Measurements from ENCODE around the gene ZNF646.

The ZNF646 gene

DNA sequence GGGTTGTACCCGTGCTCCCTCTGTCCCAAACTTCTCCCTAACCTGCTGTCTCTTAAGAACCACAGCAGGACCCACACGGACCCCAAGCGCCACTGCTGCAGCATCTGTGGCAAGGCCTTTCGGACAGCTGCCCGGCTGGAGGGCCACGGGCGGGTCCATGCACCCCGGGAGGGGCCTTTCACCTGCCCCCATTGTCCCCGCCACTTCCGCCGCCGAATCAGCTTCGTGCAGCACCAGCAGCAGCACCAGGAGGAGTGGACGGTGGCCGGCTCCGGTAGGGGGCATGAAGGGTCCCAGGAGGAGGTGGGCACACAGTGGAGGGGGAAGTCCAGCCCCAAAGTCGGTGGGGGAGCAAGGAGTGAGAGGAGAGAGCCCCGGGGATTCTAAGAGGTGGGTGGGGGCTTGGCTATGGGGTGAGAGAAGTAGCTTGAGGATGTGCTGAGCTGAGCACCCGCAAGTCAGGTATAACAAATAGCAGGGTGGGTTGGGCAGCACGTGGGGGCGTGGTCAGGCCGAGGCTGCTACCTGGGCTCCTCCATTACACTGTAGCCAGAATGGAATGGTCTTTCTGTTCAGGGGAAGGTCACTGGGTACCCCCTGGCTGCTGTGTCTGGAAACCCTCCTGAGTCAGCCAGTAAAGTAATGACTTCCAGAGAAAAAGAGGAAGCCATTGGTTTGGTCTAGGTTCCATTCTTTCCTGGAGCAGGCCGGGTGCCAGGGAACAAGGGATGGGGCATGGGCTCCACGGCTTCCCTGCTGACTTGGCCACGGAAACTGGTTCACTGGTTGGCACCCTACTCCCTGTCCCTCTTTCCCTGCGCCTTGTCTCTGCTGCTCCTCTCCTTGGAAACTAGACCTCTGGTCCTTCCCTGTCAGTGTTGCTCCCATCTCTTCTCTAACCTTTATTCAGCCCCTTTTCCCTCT is 7.5 kb downstream of the ZNF646 start:
- no peak overlapping the region for H3K4me3 ChIP-seq (ENCODE audit: low read depth, low read length)
- no peak for DNase-seq (ENCODE audit: low read depth)
- TF ChIP-seq, protein P1, sequence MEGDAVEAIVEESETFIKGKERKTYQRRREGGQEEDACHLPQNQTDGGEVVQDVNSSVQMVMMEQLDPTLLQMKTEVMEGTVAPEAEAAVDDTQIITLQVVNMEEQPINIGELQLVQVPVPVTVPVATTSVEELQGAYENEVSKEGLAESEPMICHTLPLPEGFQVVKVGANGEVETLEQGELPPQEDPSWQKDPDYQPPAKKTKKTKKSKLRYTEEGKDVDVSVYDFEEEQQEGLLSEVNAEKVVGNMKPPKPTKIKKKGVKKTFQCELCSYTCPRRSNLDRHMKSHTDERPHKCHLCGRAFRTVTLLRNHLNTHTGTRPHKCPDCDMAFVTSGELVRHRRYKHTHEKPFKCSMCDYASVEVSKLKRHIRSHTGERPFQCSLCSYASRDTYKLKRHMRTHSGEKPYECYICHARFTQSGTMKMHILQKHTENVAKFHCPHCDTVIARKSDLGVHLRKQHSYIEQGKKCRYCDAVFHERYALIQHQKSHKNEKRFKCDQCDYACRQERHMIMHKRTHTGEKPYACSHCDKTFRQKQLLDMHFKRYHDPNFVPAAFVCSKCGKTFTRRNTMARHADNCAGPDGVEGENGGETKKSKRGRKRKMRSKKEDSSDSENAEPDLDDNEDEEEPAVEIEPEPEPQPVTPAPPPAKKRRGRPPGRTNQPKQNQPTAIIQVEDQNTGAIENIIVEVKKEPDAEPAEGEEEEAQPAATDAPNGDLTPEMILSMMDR (conservative IDR thresholded peaks at IDR 0.05; ENCODE audit: low read depth, low read length): no peak

DNA sequence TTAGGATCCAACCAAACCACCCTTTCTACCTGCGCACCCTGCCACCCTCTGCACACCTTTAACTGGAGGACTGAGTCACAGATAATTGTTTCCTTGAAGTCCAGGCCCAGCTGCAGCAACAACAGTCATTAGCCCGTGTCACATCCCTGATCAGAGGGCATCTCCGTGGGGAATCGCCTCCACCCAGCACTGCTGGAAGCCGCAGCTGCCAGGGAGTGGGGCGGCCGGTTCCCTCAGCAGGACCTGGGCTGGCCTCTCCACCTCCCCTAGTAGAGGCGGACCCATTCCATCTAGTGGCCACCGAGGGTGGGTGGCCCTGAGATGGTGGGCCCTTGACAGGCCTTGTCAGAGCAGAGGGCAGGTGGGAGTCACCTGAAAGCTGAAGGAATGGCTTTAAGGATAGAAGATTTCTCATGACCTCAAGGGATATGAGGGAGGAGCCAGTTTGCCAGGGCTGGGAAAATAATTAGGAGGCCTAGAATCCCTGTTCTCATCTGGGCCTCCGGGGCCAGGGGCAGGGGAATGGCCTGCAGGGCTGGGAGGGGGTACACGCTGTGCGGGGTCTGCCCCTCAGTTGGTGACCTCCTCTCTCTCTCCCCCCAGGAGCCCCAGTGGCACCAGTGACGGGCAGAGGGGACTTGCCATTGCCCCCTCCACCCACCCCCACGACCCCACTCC is 8.3 kb downstream of the ZNF646 start:
- TF ChIP-seq, protein P1 (conservative IDR thresholded peaks at IDR 0.05; ENCODE audit: low read depth, low read length): no peak
- H3K4me3 ChIP-seq (ENCODE audit: low read depth, low read length): no peak overlapping the region
- DNase-seq (ENCODE audit: low read depth): no peak

DNA sequence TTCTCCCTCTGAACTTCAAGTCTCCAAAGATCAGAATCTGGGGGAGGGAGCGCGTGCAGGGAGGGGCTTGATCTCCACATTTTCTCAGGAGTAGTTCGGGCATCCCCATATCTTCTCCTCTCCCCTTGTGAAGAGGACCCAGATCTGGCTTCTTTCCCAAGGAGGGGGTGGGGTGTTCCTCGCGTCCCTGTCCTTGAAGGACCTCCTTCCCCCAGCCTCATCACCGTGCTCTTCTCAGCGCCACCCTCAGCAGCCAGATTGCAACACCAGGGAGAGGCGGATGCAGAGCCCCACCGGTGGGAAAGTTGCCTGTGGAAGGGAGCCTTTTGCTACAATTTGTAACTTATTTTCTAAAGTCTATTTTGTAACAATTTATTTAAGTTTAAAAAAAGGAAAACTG is 8.9 kb downstream of the ZNF646 start:
- H3K4me3 ChIP-seq (ENCODE audit: low read depth, low read length): no peak overlapping the region
- DNase-seq (ENCODE audit: low read depth): no peak
- TF ChIP-seq, protein P1 (conservative IDR thresholded peaks at IDR 0.05; ENCODE audit: low read depth, low read length): no peak

DNA sequence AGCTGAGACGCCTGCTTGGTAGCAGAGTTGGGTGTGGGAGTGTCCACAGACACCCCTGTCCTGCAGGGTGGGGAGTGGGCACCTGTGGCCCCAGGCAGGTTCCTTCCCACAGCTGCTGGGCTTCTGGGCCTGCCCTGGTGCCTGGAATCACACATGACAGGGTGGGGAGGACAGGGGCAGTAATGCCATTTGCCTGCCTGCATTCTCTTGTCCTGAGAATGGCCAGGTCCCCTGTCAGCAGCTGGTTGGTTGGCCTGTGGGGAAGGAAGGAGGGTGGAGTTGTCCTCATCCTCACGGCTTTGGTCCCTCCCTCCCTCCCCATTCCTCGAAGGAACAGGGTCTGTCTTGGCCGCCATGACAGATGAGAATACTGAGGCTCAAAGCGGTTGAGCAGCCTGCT is 9.3 kb downstream of the ZNF646 start:
- H3K4me3 ChIP-seq (ENCODE audit: low read depth, low read length): no peak overlapping the region
- DNase-seq (ENCODE audit: low read depth): no peak
- TF ChIP-seq, protein P1 (conservative IDR thresholded peaks at IDR 0.05; ENCODE audit: low read depth, low read length): no peak

DNA sequence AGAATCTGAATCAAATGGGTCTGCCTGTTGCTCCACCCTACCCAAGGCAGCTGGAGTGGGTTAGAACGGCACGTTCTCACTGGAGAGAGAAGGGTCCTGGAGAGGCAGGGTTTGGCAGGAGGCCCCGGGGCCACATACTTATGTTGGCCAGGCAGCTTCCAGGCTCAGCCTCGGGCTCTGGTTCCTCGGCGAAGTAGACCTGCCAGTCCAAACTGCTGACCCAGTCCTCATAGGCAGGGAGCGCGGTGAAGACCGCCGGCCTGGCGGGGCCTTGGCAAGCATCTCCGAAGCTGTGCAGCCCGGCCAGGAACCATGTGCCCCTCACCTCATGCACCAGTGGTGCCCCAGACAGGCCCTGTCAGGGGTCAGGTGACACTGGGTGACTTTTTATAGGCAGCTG is 9.8 kb downstream of the ZNF646 start:
- no peak overlapping the region for H3K4me3 ChIP-seq (ENCODE audit: low read depth, low read length)
- no peak for DNase-seq (ENCODE audit: low read depth)
- TF ChIP-seq, protein P1 (conservative IDR thresholded peaks at IDR 0.05; ENCODE audit: low read depth, low read length): no peak

DNA sequence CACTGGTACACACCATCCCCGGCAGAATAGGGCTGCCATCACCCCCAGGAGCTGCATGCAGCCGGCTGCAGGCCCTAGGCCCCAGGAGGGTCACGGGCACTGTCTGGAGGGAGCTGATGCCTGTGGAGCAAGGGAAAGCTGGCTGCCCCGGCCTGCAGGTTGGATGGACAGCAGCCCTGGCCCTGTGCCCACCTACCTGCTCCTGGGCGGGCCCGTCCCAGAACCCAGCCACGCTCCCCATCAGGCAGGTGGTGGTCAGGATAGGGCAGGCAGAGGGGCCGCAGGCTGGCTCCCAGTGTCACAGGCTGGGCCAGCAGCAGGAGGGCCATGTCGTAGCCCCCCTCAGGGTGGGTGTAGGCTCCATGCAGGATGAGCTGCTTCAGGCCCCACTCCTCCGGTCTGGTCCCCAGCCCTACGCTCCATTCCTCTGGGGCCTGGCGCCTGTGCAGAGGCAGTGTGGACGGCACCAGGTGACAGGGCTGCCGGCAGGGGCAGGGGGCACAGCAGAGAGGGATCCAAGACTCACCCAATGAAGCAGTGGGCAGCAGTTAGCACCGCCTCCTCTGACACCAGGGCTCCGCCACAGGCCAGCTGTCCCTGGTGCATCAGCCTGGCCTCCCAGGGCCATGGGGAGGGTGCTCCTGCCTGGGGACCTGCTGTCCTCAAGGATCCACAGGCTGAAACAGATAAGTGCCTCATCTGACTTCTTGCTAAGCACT is 10.5 kb downstream of the ZNF646 start:
- no peak for DNase-seq (ENCODE audit: low read depth)
- TF ChIP-seq, protein P1 (conservative IDR thresholded peaks at IDR 0.05; ENCODE audit: low read depth, low read length): no peak

More for the DNA sequence above, 10.5 kb downstream of the ZNF646 start:
- no peak overlapping the region for H3K4me3 ChIP-seq (ENCODE audit: low read depth, low read length)

All from choroid plexus epithelial cell (primary cell).